DOHH2 (cell line): Measurements from ENCODE around the gene RCAN2.

ENCODE experiments used
- H3F3A ChIP-seq: fragments of 200-600 bp; sonication (generic), shearing (Covaris generic); 2 replicates; pipeline ENCODE4 v1.6.0; 2016; ENCODE audit warnings: antibody characterized with exemption, mild to moderate bottlenecking; ENCODE audit not compliant: control insufficient read depth, insufficient read depth
- H3K27ac ChIP-seq: fragments of 200-600 bp; sonication (generic); 2 replicates; pipeline ENCODE4 v1.5.1; 2014; ENCODE audit warnings: low read depth, mild to moderate bottlenecking, low read length, moderate library complexity
- H3K27me3 ChIP-seq: fragments of 200-600 bp; sonication (generic); 2 replicates; pipeline ENCODE4 v1.6.1; 2014; ENCODE audit warnings: mild to moderate bottlenecking, low read length, mixed read lengths; ENCODE audit not compliant: control insufficient read depth
- H3K36me3 ChIP-seq: fragments of 200-600 bp; sonication (generic); 2 replicates; pipeline ENCODE4 v1.6.1; 2014; ENCODE audit warnings: mild to moderate bottlenecking, low read length, moderate library complexity, mixed read lengths; ENCODE audit not compliant: control insufficient read depth
- H3K4me1 ChIP-seq: fragments of 200-600 bp; sonication (generic); 2 replicates; pipeline ENCODE4 v1.6.1; 2014; ENCODE audit warnings: mild to moderate bottlenecking, low read length, mixed read lengths; ENCODE audit not compliant: control insufficient read depth
- H3K4me2 ChIP-seq: fragments of 200-600 bp; sonication (generic); 2 replicates; pipeline ENCODE4 v1.6.0; 2014; ENCODE audit warnings: mild to moderate bottlenecking, low read length, moderate library complexity
- H3K4me3 ChIP-seq: fragments of 200-600 bp; sonication (generic); 2 replicates; pipeline ENCODE4 v1.5.1; 2014; ENCODE audit warnings: mild to moderate bottlenecking, low read length, mixed read lengths
- H3K79me2 ChIP-seq: fragments of 200-600 bp; sonication (generic); 2 replicates; pipeline ENCODE4 v1.6.1; 2014; ENCODE audit warnings: mild to moderate bottlenecking, low read length, mixed read lengths; ENCODE audit not compliant: control insufficient read depth
- H3K9me2 ChIP-seq: fragments of 200-600 bp; sonication (generic); replicated peaks from 2 replicates; pipeline ENCODE4 v1.6.1; 2014; ENCODE audit warnings: mild to moderate bottlenecking, low read length, mixed read lengths; ENCODE audit not compliant: control insufficient read depth
- H3K9me3 ChIP-seq: fragments of 200-600 bp; sonication (generic); 2 replicates; pipeline ENCODE4 v1.6.1; 2014; ENCODE audit warnings: antibody characterized with exemption, low read length, mixed read lengths; ENCODE audit not compliant: control insufficient read depth, insufficient read depth
- H4K20me1 ChIP-seq: fragments of 200-600 bp; sonication (generic); 2 replicates; pipeline ENCODE4 v1.6.0; 2014; ENCODE audit warnings: low read depth, mild to moderate bottlenecking, antibody characterized with exemption, low read length, moderate library complexity; ENCODE audit not compliant: control insufficient read depth, insufficient read depth
- EZH2phosphoT487 ChIP-seq: fragments of 200-600 bp; sonication (generic); IDR thresholded peaks from 2 replicates; pipeline ENCODE4 v1.6.1; 2017; ENCODE audit warnings: borderline replicate concordance, mild to moderate bottlenecking, antibody characterized with exemption, low read length, moderate library complexity, mixed read lengths
- TF ChIP-seq, protein P1 (sequence below): fragments of 200-600 bp; sonication (generic); IDR thresholded peaks from one replicate; pipeline ENCODE4 v1.5.1; 2014; ENCODE audit warnings: antibody characterized with exemption, mild to moderate bottlenecking, low read depth, low read length; ENCODE audit not compliant: poor library complexity, severe bottlenecking

Gene RCAN2

DNA sequence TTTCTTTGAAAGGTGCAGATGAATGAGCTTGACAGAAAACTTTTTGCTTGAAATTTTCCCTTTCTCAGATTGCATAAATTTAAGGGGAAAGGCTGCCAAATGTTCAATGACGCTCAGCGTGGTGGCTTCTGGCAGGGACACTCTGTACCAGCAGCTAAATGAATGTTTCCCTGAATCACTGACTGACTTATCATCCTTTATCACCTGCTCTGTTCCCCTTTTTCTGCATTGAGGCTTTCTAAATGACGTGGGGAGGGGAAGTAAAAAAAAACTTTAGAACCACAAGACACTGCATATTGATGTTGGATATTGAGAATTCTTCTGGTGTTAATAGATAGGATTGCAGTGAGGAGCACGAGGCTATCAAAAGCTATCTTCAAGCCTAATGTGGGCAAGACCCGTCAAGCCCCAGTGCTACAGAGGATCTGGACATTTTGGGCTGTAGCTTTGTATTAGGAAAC, 273.5 kb downstream of the RCAN2 start:
- no peak overlapping the region for H3K4me3 ChIP-seq
- no peaks in the 10 kb centered on the region for H3K36me3 ChIP-seq
- H3K79me2 ChIP-seq, result no peaks in the 10 kb centered on the region
- H3K4me1 ChIP-seq, result peaks cover 43% of the 10 kb centered on the region
- H3K27ac ChIP-seq, result no peak overlapping the region
- H4K20me1 ChIP-seq, result no peaks in the 10 kb centered on the region
- H3K9me3 ChIP-seq, result no peaks in the 10 kb centered on the region
- TF ChIP-seq, protein P1, sequence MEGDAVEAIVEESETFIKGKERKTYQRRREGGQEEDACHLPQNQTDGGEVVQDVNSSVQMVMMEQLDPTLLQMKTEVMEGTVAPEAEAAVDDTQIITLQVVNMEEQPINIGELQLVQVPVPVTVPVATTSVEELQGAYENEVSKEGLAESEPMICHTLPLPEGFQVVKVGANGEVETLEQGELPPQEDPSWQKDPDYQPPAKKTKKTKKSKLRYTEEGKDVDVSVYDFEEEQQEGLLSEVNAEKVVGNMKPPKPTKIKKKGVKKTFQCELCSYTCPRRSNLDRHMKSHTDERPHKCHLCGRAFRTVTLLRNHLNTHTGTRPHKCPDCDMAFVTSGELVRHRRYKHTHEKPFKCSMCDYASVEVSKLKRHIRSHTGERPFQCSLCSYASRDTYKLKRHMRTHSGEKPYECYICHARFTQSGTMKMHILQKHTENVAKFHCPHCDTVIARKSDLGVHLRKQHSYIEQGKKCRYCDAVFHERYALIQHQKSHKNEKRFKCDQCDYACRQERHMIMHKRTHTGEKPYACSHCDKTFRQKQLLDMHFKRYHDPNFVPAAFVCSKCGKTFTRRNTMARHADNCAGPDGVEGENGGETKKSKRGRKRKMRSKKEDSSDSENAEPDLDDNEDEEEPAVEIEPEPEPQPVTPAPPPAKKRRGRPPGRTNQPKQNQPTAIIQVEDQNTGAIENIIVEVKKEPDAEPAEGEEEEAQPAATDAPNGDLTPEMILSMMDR, result no peak
- TF ChIP-seq EZH2phosphoT487, result no peak
- no peaks in the 10 kb centered on the region for H3K27me3 ChIP-seq
- H3K4me2 ChIP-seq, result no peak overlapping the region
- H3K9me2 ChIP-seq, result no peaks in the 10 kb centered on the region
- H3F3A ChIP-seq, result no peaks in the 10 kb centered on the region

DNA sequence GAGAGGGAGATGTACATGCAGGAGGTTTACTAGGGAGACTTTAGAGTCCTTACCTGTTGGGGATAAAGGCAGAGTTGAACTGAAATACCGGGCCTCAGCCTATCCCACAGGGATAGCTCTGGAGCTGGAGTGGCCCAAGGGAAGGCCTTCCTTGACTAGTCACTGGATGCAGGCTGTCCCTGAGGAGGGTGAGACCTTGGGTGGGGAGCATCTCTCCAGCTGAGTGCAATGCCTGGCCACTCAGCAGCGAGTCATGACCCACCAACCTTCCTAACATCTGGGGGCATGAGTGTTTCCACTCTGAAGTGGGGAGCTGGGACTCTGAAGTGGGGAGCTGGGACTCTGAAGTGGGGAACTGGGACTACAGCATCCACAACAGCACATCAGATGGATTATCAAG, 274.4 kb downstream of the RCAN2 start:
- Histone ChIP-seq H4K20me1 (no peaks in the 10 kb centered on the region), H3K9me3 (no peaks in the 10 kb centered on the region), H3K27me3 (no peaks in the 10 kb centered on the region), H3K27ac (no peak overlapping the region), H3K9me2 (no peaks in the 10 kb centered on the region), H3K36me3 (no peaks in the 10 kb centered on the region), H3K79me2 (no peaks in the 10 kb centered on the region), H3K4me3 (no peak overlapping the region), H3K4me2 (no peak overlapping the region), H3F3A (no peaks in the 10 kb centered on the region), H3K4me1 (peaks cover 43% of the 10 kb centered on the region)
- TF ChIP-seq EZH2phosphoT487, result no peak
- TF ChIP-seq, protein P1, result no peak

DNA sequence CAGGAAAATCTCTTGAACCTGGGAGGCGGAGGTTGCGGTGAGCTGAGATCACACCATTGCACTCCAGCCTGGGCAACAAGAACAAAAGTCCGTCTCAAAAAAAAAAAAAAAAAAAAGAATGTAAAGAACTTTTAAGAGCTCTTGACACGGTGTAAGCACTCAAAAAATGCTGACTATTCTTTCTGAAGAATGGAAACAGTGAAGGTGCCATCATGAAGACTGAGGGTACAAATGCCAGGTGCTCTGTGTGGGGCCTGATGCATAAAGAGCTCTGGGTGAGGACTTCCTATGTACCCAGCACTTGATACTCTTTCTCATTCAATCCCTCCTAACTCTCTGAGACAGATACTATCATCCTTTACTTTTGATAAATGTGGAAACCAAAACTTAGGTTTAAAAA, 275.5 kb downstream of the RCAN2 start:
- H3K4me1 ChIP-seq, result peaks cover 34% of the 10 kb centered on the region
- no peaks in the 10 kb centered on the region for H3K9me2 ChIP-seq
- no peak overlapping the region for H3K27ac ChIP-seq
- no peaks in the 10 kb centered on the region for H3K79me2 ChIP-seq
- no peaks in the 10 kb centered on the region for H4K20me1 ChIP-seq
- H3K36me3 ChIP-seq, result no peaks in the 10 kb centered on the region
- H3K4me2 ChIP-seq, result no peak overlapping the region
- H3K9me3 ChIP-seq, result no peaks in the 10 kb centered on the region
- H3K4me3 ChIP-seq, result no peak overlapping the region
- no peaks in the 10 kb centered on the region for H3K27me3 ChIP-seq
- no peaks in the 10 kb centered on the region for H3F3A ChIP-seq
- TF ChIP-seq, protein P1, result no peak

DNA sequence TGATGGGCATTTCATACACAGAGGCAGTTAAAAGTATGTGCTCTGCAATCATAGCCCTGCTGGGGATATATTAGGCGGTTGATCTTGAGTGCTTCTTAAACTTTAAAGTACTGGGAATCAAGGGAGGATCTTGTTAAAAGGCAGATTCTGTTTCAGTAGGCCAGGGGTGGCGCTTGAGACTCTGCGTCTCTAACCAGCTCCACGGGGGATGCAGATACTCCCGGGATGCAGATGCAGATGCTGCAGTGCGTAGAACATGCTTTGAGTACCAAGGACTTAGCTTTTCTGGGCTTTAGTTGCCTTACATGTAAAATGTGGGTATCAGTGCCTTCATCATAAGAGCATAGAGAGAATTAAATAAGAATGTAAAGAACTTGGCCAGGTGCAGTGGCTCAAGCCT, 276.0 kb downstream of the RCAN2 start:
- Histone ChIP-seq H3K4me3 (no peak overlapping the region), H3K27me3 (no peaks in the 10 kb centered on the region), H3F3A (no peaks in the 10 kb centered on the region), H3K27ac (no peak overlapping the region), H3K4me1 (peaks cover 28% of the 10 kb centered on the region), H3K36me3 (no peaks in the 10 kb centered on the region), H3K9me3 (peaks cover under 1% of the 10 kb centered on the region; the same call in 1 of the 2 replicates), H4K20me1 (no peaks in the 10 kb centered on the region), H3K79me2 (no peaks in the 10 kb centered on the region), H3K4me2 (no peak overlapping the region), H3K9me2 (no peaks in the 10 kb centered on the region)
- TF ChIP-seq, protein P1, result no peak
- TF ChIP-seq EZH2phosphoT487, result no peak
